Cardiac fibroblast (primary cell): ENCODE measurements around the gene RETREG1.

Source experiments
- DNase-seq, 2 donors: peaks; one replicate each; pipeline versions ENCODE4 v3.0.0 to v3.0.0-alpha.2; 2010; ENCODE audit warnings: low read depth in 2 of 2
- H3K4me3 ChIP-seq, 2 donors: replicated peaks in 1 of 2; 1 replicate in 1 of 2; 2 replicates in 1 of 2; pipeline ENCODE4 v1.5.1; 2011; ENCODE audit warnings: low read depth in 2 of 2, low read length in 2 of 2, mild to moderate bottlenecking in 2 of 2, moderate library complexity in 1 of 2
- CTCF ChIP-seq: IDR thresholded peaks from one replicate; pipeline ENCODE4 v1.5.1; 2011; ENCODE audit warnings: low read depth, mild to moderate bottlenecking, low read length, inconsistent platforms

RETREG1 gene

DNA sequence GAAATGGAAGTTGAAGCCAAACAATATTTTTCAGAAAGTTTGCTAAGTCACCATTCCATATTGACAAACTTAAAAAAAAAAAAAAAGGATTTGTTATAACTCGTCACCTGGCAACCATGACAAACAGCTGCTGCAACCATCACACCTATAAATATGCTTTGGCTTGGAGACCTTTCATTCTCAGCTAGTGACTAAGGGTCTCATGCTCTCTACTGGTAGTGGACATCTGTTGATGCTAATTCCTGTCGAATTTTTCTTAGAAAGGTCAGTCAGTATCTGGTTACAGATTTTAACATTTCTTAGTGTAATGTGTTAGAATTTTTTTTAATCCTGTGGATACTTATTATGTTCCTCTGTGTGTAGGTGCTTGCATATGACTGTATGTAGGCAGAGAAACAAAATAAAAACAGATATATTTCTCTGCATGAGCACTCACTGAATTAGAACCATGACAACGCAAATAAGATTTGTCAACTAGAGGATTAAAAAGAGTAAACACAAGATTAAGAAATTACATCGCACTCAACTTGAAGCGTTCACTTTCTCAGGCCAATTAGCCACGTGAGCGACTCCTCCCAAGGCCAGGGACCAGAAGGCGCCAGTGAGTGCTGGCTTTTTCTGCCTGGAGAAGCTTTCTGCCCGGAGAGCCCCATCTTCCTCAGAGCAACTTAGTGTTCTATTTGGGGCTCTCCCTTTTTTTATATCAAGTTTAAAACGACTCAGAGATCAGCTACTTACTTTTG, 124.2 kb downstream of the RETREG1 start:
- H3K4me3 ChIP-seq: no peak overlapping the region
- TF ChIP-seq CTCF: no peak
- peak; percentile 35 to 86 for DNase-seq

- no peak for DNase-seq
- TF ChIP-seq CTCF: no peak
- no peak overlapping the region for H3K4me3 ChIP-seq
Observed at GRCh38 chr5:16490911-16491310, 125.9 kb downstream of the RETREG1 start.

DNA sequence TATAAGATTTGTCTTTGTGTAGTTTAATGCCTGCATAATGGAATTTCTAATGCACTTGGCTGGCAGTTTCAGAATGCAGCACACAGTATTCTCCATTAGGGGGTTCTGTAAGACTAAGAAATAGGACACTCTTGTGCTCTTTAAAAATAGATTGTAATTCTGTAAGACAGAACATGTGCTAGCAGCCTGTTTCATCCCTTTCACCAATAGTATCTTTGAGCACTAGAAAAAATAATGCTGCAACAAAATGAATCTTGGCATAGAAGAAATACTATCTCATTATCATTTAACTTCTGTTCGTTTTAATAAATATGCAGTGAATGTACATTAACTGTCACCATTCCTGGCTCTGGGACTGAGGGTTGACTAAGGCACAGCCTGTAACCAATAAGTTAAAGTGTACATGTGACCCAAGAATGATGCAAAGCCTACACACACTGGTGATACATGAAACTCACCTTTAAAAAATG, 127.4 kb downstream of the RETREG1 start:
- TF ChIP-seq CTCF: peak; percentile 62
- DNase-seq: peak; percentile 70 to 76
- no peak overlapping the region for H3K4me3 ChIP-seq

DNA sequence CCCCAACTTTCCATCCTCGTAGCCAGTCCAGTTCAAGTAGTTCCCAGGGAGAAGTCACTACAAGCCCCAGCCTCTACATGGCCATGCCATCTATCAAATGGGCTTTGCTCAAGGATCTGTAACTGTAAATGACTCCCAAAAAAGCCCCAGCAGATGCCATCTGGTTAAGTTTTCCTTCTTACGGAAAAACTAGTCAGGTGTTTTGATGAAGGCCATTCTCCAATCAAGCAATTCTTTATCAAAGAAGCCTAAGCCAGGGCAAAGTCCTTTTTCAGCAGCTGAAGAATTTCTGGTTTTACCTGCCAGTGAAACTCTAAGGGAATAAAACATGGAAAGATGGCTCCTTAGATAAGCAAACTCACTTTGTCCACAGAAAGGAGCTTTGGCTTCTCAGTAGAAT, 129.3 kb downstream of the RETREG1 start:
- DNase-seq: no peak
- no peak for TF ChIP-seq CTCF
- H3K4me3 ChIP-seq: no peak overlapping the region

- no peak for DNase-seq
- no peak for TF ChIP-seq CTCF
- no peak overlapping the region for H3K4me3 ChIP-seq
Observed at GRCh38 chr5:16486711-16487111, 130.1 kb downstream of the RETREG1 start.

- no peak for TF ChIP-seq CTCF
- no peak overlapping the region for H3K4me3 ChIP-seq
- DNase-seq: no peak
Observed at GRCh38 chr5:16485656-16486055, 131.1 kb downstream of the RETREG1 start.

DNA sequence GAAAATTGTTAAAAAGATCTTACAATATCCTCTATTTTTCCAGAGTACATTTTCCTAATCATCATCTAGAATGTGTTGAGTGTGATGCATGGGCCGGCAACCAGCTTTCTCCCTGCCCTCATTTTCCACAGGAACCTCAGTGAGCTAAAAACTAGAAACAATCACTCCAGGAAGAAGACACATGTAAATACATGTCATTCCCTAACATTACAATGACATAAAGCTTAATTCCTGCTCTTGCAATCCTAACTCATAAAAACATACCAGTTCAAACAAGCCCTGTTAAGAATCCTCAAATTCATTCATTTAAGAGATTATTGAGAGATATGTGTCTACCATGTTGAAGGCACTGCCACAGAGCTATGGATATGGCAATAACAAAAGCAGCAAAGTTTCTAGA, 132.7 kb downstream of the RETREG1 start:
- TF ChIP-seq CTCF: no peak
- no peak overlapping the region for H3K4me3 ChIP-seq
- DNase-seq: no peak
